Inflammatory macrophage treated with lipopolysaccharide for 4 hours (primary cell): ENCODE measurements around the gene FN3K.
"Not testable (repeated sequence)": the region's sequence is repeated elsewhere in the genome, so short reads cannot be mapped to it uniquely, and the experiment has no call there.

Experiments used
- DNase-seq: peaks from one replicate; pipeline ENCODE4 v3.0.0-alpha.2; 2020

Gene FN3K

DNA sequence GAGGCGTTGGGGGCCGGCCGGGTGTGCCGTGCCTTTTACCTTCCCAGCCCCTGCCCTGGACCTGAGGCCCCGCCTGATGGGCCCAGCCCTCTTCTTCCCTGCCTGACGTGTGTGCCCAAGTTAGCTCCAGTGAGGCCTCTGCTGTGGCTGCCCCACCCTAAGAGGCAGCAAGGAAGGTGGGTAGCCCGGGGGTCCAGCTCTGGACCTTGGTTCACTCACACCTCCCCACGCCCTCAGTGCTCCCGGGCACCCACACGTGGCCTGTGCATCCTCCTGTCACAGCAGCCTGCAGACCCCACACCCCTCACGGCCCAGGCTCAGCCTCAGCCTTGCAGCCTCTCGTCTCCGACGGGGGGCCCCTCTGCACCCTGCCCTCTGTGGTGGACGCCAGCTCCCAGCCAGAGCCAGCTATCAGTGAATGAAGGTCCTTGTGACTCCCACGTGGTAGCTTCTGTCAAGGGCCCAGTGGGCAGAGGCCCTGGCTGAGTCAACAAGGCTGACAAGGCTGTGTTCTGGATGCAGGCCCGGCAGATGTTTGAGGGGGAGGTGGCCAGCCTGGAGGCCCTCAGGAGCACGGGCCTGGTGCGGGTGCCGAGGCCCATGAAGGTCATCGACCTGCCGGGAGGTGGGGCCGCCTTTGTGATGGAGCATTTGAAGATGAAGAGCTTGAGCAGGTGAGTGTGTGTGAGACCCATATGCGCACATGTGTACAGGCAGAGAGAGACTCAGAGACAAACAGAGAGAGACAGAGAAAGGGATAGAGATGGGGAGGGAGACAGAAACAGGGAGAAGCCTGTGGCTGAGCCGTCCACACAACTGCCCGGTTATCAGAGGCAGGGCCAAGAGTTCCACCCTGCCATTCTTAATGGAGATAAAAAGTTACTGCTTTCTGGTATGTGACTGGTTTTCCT is 2.8 kb downstream of the FN3K start:
- no peak for DNase-seq

DNA sequence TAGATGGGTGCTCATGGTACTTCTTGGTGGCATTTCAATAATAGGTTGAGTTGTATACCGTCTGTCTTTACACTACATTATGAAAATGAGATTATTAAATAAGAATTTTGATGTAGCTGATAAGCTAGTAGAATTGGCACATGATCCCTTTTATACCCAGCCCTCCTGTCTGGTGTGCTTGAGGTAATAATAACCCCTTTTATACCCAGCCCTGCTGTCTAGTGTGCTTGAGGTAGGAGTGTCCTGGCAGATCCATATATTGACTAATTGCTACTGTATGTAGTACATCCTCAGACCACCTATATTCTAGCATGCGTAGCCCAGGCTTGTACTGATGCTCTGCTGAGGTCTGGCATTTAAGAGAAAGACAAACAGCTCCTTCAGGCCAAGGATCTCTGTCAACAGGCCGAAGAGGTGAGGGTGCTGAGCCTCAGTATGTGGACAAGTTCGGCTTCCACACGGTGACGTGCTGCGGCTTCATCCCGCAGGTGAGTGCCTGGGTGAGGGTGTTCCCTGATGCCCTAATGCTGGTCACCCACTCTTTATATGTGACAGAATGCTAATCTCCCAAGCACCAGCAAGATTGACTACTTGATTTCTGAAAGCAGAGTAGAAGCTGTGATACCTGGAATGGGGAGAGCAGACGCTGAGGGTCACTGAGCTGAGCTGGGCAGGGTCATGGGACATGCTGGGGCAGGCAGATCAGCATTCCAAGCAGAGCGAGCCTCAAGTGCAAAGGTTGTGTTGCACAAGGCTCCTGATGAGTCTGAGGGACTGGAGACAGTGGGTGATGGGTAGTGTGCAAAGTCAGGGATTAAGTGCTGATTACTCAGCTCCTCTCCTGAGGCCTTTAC is 5.7 kb downstream of the FN3K start:
- DNase-seq: no peak

DNA sequence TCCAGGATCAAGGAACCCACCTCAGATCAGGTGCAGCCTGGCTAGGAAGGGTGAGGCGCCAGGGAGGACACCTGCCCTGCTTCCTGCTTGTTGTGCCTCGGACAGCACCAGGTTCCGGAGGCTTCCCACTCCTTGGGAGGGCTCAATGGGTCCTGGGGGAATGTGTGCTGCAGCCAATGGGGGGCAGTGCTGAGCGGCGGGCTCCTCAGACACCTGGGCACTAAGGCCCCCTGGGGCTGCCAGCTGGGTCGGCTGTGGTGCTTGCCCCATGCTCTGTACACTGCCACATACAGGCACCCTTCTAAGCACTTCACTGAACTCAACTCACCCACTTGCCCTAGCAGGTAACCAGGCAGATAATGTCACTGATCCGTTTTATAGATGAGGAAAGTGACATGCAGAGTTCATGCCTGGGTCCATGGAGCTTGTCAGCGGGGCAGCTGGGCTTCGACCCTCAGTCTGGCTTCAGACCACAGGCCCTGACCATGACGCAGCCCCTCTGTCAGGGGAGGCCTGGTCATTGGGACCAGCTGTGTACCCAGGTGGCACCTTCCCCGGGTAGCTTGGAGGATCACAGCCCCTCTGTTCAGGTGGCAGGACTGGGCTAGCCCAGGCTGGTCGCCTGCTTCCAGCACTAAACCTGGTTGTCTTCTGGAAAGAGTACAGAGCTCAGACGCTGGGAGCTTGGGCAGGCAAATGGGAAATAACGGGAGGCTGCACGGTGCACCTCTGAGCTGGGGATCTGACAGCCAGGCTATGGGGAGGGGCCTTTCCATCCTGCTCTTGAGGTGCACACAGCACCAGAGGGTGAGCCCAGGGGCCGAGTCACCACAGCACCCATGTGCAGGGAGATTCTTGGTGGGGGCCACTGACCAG is 8.2 kb downstream of the FN3K start:
- DNase-seq: no peak

DNA sequence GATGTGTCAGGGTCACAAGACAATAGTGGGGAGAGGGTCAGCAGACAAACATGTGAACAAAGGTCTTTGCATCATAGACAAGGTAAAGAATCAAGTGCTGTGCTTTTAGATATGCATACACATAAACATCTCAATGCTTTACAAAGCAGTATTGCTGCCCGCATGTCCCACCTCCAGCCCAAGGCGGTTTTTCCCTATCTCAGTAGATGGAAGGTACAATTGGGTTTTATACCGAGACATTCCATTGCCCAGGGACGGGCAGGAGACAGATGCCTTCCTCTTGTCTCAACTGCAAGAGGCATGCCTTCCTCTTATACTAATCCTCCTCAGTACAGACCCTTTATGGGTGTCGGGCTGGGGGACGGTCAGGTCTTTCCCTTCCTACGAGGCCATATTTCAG is 9.3 kb downstream of the FN3K start:
- not testable (repeated sequence) for DNase-seq

GRCh38 chr17:82745524-82745923 is 10.1 kb downstream of the FN3K start:
- no peak for DNase-seq

- no peak for DNase-seq
These were observed 13.3 kb downstream of the FN3K start for GRCh38 chr17:82748756-82749155.

DNA sequence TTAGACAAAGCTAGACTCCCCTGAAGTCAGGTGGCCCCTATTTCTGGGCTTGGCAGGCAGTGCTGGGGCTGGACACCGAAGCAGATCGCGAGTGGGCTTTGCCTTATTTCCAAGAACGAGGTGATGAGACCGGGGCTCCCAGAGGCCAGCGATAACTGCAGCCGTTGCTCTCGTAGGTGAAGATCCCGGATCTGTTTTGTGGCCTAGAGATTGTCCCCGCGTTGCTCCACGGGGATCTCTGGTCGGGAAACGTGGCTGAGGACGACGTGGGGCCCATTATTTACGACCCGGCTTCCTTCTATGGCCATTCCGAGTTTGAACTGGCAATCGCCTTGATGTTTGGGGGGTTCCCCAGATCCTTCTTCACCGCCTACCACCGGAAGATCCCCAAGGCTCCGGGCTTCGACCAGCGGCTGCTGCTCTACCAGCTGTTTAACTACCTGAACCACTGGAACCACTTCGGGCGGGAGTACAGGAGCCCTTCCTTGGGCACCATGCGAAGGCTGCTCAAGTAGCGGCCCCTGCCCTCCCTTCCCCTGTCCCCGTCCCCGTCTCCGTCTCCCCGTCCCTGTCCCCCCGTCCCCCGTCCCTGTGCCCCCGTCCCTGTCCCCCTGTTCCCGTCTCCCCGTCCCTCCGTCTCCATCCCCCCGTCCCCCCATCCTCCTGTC is 15.0 kb downstream of the FN3K start:
- DNase-seq: no peak

DNA sequence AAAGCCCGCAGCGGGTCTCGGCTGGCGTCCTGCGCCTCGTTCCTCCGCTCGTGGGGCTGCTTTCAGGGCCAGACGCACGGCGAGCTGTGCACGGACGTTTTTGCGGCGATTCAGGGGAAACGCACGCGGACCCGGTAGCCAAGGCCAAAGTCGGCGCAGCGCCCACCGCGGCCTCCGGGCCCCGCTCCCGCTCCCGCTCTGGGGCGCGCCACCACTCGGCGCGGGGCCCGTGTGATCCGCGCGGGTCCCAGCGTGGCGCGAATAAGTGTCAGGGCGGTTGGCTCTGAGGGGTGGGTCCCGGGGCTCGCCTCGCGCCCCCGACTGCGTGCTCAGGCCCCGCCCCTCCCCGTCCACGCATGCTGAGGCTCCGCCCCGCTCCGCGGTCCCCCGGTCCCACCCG is 15.8 kb downstream of the FN3K start:
- DNase-seq: no peak

DNA sequence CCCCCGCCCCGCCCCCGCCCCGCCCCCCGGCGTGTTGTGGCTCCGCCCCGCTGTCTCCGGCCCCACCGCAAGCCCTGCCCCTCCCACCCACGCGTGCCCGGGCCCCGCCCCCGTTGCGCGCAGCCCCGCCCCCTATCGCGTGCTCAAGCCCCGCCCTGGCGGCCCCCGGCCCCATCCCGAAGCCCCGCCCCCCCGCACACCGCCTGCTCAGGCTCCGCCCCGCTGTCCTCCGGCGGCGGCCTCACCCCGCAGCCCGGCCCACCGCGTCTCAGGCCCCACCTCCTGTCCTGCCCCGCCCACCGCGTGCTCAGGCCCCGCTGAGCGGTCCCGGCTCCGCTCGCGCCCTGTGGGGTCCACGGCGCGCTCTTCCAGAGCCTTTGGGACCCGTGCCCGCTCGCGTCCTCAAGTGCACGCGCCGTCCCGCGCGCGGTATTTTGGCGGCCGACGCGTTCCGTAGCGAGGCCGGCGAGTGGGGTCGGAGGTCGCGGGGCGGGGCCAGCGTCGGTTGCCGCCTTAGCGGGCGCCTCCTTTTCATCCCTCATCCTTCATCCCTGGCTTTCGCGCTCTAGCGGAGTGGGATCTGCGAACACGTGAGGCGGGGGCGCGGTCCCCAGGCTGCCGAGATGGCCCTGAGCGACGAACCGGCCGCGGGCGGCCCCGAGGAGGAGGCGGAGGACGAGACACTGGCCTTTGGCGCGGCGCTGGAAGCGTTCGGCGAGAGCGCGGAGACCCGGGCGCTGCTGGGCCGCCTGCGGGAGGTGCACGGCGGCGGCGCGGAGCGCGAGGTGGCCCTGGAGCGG is 16.4 kb downstream of the FN3K start, which contains the start of gene TBCD:
TBCD (plus strand) TSS at position 495 of the 800 bp plus-strand sequence; CDS start at position 624, 129 bp downstream.
- peak; percentile 84 for DNase-seq

GRCh38 chr17:82752371-82753200 is 17.2 kb downstream of the FN3K start:
- no peak for DNase-seq

GRCh38 chr17:82753201-82753464 is 17.7 kb downstream of the FN3K start:
- DNase-seq: no peak

- no peak for DNase-seq
These were observed 19.1 kb downstream of the FN3K start for GRCh38 chr17:82754297-82755208.

GRCh38 chr17:82756166-82756565 is 20.8 kb downstream of the FN3K start:
- DNase-seq: no peak

GRCh38 chr17:82765371-82765770 is 30.0 kb downstream of the FN3K start:
- DNase-seq: no peak

GRCh38 chr17:82767041-82767754 is 31.8 kb downstream of the FN3K start:
- peak; percentile 56 for DNase-seq

DNA sequence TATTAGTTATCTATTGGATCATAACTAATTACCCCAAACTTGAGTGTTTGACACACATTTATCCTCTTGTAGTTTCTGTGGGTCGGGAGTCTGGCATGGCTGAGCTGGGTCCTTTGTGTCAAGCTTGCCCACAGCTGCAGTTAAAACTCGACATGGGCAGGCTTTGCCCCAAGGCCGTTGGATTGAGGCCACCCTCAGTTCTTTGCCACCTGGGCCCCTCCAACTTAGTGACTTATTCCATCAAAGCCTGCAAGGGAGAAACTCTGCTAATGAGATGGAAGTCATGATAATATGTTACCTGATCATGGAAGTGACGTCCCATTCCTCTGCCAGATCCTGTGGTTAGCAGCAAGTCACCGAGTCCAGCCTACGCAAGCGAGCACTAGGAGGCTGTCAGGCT is 33.6 kb downstream of the FN3K start:
- DNase-seq: no peak

DNA sequence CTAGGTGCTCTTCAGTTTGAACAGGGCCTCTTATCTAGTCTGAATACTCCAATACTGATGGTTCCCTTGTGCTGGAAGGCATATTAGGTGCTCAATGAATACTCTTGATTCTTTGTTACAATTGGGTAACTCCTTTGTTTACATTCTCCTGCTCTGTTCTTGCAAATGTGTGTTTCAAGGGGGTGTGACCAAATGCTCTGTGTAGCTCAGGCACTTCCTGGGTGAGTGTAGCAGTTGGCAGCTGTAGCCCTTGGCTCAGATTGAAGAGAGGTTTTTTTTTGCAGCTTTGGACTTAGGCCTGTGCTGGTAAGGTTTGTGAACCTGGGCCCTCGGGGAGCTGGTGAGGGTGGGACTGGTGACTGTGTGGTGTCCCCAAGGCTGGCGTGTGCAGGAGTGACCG is 36.6 kb downstream of the FN3K start:
- no peak for DNase-seq

DNA sequence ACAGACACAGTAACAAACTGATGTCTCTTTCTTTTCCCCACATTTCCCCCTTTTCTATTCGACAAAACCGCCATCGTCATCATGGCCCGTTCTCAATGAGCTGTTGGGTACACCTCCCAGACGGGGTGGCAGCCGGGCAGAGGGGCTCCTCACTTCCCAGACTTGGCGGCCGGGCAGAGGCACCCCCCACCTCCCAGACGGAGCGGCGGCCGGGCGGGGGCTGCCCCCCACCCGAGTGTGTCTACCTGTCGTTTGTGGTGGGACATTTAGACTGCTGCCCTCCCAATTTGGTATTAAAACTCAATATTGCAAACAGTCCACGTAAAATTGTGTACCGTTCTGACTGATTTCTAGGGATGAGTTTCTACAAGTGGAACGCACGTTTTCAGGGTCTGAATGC is 39.0 kb downstream of the FN3K start:
- not testable (repeated sequence) for DNase-seq
